ENCODE measurements around the gene PHACTR3.

Gene PHACTR3

DNA sequence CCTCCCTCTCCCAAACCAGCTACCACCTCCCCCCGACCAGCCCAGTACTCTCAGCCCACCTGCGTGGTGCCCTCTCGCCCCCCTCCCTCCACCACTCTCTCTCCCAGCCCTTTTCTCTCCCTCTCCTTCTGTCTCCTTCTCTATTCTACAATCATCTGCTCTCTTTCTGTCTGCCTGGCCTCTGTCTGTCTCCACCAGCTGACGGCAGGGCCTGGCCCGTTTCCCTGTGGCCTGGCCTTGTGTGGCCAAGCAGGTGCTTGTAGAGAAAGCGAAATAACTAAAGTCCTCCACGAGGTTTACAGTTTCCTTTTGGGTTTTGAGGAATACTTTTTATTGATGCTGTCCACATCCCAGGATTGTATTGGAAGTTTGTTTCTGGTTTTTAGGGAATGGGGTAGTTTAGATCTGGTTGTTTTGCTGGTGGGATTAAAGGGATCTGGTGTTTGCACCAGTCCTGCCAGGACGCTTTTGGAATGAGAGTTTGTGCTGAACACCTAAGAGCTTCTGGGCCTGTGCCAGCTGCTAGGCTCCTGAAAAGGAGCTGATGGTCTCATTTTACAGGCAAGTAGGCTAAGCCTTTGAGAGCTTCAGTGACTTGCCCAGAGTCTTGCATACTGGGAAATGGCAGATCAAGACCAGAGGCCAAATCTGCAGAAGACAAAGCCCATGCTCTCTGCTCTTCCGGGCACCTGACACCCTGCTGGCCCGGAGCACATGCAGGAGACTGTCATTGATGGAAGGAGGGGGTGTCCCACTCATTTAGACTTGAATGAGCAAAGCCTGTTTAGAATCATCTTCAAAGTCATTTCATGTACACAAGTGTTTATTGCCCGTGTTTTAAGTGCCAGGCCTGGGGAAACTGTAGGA is 167.4 kb downstream of the PHACTR3 start:
- TF ChIP-seq, protein P1, sequence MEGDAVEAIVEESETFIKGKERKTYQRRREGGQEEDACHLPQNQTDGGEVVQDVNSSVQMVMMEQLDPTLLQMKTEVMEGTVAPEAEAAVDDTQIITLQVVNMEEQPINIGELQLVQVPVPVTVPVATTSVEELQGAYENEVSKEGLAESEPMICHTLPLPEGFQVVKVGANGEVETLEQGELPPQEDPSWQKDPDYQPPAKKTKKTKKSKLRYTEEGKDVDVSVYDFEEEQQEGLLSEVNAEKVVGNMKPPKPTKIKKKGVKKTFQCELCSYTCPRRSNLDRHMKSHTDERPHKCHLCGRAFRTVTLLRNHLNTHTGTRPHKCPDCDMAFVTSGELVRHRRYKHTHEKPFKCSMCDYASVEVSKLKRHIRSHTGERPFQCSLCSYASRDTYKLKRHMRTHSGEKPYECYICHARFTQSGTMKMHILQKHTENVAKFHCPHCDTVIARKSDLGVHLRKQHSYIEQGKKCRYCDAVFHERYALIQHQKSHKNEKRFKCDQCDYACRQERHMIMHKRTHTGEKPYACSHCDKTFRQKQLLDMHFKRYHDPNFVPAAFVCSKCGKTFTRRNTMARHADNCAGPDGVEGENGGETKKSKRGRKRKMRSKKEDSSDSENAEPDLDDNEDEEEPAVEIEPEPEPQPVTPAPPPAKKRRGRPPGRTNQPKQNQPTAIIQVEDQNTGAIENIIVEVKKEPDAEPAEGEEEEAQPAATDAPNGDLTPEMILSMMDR (IDR thresholded peaks at IDR 0.05; ENCODE audit: low read depth, low read length, missing control alignments): no peak
- no peak for DNase-seq (ENCODE audit: low read depth)
- no peak overlapping the region for H3K4me3 ChIP-seq (ENCODE audit: low read depth, low read length)

DNA sequence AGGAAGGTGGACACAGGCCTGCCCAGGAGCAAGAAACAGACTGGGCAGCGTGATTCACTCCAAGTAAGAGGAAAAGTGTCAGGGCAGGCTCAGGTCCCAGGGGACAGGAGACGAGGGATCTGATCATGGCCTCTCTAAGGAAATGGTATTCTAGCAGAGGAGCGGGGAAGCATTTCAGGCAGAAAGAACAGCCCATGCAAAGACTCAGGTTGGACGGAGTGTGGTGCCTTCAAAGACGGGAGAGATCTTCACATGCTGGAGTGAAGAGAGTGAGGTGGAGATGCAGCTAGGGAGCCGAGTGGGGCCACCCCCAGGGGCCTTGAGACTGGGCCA is 168.0 kb downstream of the PHACTR3 start:
- TF ChIP-seq, protein P1 (IDR thresholded peaks at IDR 0.05; ENCODE audit: low read depth, low read length, missing control alignments): no peak
- no peak overlapping the region for H3K4me3 ChIP-seq (ENCODE audit: low read depth, low read length)
- no peak for DNase-seq (ENCODE audit: low read depth)

DNA sequence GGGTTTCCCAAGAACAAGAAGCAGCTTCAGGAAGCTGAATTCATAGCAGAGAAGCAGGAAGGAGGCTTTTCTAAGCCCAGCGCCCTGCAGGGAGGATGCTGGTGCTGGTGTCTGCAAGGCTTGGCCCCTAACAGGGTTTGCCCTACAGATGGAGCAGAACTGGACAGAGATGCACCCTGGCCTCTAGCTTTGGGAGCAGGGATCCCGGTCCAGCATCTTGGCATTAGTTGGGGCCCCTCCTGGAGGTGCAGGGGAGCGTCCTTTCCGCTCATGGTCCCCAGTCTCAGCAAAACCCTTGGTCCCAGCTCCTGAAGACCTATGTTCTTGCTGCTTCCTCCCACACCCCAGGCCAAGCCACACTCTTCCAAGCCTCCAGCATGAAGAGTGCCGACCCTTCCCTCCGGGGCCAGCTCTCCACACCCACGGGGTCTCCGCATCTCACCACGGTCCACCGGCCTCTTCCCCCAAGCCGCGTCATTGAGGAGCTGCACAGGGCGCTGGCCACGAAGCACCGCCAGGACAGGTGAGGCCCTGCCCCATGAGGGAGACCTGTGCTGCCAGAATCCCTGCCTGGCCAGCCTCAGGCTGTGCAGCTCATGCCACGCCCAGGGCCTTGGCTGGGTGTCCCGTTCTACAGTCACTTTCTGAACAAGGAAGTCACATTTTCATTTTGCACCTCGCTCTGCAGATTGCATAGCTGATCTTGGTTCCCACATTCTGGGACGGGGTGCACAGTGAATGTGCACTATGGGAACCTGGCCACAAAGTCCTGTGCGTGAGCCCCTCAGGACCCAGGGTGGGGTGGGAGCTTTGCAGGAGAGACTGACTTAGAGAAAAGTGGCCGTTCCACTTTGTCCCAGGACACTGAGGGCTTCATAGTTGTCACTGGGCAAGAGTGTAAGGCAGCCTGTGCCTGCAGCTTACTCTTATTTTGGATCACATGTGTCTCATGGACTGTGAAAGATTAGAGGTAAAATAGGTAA is 168.9 kb downstream of the PHACTR3 start:
- TF ChIP-seq, protein P1 (IDR thresholded peaks at IDR 0.05; ENCODE audit: low read depth, low read length, missing control alignments): no peak
- H3K4me3 ChIP-seq (ENCODE audit: low read depth, low read length): no peak overlapping the region
- no peak for DNase-seq (ENCODE audit: low read depth)

DNA sequence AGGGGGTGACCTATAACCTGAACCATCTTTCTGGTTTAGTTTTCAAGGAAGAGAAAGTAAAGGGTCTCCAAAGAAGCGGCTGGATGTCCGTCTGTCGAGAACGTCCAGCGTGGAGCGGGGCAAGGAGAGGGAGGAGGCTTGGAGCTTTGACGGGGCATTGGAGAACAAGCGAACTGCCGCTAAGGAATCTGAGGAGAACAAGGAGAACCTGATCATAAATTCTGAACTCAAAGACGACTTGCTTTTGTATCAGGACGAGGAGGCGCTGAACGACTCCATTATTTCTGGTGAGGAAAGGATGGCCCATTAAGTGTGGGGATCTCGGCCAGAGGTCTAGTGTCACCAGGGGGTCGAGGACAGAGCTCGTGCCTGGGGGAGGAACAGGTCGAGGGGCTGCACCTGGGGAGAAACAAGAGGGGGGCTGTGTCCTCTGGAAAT is 169.9 kb downstream of the PHACTR3 start:
- TF ChIP-seq, protein P1 (IDR thresholded peaks at IDR 0.05; ENCODE audit: low read depth, low read length, missing control alignments): no peak
- H3K4me3 ChIP-seq (ENCODE audit: low read depth, low read length): no peak overlapping the region
- no peak for DNase-seq (ENCODE audit: low read depth)

DNA sequence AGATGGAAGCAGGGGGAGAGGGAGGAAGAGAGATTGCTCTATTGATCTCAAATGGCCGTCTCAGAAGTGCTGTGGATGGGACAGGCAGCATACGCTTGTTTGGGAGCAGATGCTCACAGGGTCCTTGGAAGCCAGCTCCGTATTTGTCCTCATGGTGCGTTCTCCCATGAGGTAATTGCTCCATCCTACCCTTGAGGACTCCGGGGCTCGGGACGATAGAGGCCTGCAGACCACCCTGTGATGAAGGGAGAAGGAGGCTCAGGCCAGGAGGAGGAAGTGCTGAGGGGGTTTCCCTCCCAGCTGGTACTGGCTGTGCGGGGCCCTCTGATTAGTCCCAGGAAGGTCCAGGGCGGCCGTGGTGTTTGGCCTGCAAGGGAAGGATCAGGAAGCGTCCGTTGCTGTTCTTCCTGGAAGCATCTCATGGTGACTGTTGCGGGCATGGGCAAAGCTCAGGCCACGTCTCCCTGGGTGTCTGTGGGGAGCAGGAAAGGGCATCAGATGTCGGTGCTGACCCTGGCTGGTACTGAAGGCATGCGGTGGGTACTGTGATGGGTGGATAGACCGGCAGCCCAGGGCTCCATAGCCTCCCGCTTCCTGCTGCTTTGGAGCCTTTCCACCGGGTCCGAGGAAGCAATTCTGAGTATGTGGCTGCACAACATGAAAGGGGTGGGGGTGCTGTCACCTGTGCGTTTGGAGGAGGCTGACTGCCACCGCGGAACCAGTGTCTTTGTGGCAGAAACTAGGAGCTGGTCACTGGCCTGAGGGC is 170.8 kb downstream of the PHACTR3 start:
- no peak for DNase-seq (ENCODE audit: low read depth)
- TF ChIP-seq, protein P1 (IDR thresholded peaks at IDR 0.05; ENCODE audit: low read depth, low read length, missing control alignments): no peak
- H3K4me3 ChIP-seq (ENCODE audit: low read depth, low read length): no peak overlapping the region

DNA sequence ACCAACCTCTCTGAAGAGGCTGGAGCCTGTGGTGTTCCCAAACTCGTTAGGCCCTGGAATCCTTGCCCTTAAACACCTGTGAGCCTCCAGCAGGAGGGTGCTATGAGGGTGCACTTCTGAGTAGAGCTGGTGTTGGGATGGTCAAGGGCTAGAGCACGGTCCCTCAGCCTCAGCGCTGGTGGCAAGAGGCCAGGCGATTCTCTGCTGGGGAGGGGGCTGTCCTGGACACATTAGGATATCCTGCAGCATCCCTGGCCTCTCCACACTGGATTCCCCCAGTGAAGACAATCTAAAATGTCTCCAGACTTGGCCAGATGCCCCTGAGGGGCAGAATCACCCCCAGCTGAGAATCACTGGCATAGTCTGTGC is 171.3 kb downstream of the PHACTR3 start:
- no peak overlapping the region for H3K4me3 ChIP-seq (ENCODE audit: low read depth, low read length)
- DNase-seq (ENCODE audit: low read depth): no peak
- TF ChIP-seq, protein P1 (IDR thresholded peaks at IDR 0.05; ENCODE audit: low read depth, low read length, missing control alignments): no peak

Data from GM12864 (cell line).